ENCODE results near the gene RAB7B. TPM values are rescaled to one million over a fixed set of nuclear protein-coding genes. Genes with fewer than 3 reads are reported as not detected.
A peak's percentile ranks its signal among the peaks of the same experiment; 100 is the strongest.

The RAB7B gene
- total RNA-seq, 4 donors from 2014 or later: 4.8 to 12.6 (median 8.7) TPM

GRCh38 chr1:206037581-206037980 is 34.4 kb upstream of the RAB7B start:
- peak; percentile 55 to 69 for DNase-seq
- H3K27me3 ChIP-seq: no peaks in the 10 kb centered on the region
- intact Hi-C loops (cut with DNase I): loop anchor here (10.0 kb wide), 1 partner anchor 67 kb away; no protein-coding TSS in a partner anchor
- WGBS, 2 donors: 60 to 72% methylated on average over 9 of the region's 9 CpGs
- TF ChIP-seq CTCF (IDR thresholded peaks at IDR 0.05) (no peak), POLR2A (IDR thresholded peaks at IDR 0.05) (no peak)
- no peak overlapping the region for H3K4me3 ChIP-seq (replicated peaks in 1 of 3)
- no peaks in the 10 kb centered on the region for H3K36me3 ChIP-seq
- H3K4me1 ChIP-seq: peaks cover 42 to 52% of the 10 kb centered on the region in 2 donors
- H3K9me3 ChIP-seq: no peaks in the 10 kb centered on the region
- H3K27ac ChIP-seq: peak overlapping the region; percentile 53 to 76 (median 64)

- TF ChIP-seq CTCF (IDR thresholded peaks at IDR 0.05) (no peak), POLR2A (IDR thresholded peaks at IDR 0.05) (no peak)
- DNase-seq: peak; percentile 54 to 63
- no peaks in the 10 kb centered on the region for H3K36me3 ChIP-seq
- 11 to 21% methylated on average over 2 of the region's 2 CpGs for WGBS, 2 donors
- no peak overlapping the region for H3K4me3 ChIP-seq (replicated peaks in 1 of 3)
- H3K4me1 ChIP-seq: peaks cover 41 to 51% of the 10 kb centered on the region in 2 donors
- H3K27me3 ChIP-seq: no peaks in the 10 kb centered on the region
- H3K9me3 ChIP-seq: no peaks in the 10 kb centered on the region
- H3K27ac ChIP-seq: peak overlapping the region; percentile 53 to 76 (median 64)
- intact Hi-C loops (cut with DNase I): loop anchor here (10.0 kb wide), 1 partner anchor 68 kb away; no protein-coding TSS in a partner anchor
Observed at GRCh38 chr1:206036663-206037455, 33.7 kb upstream of the RAB7B start.

GRCh38 chr1:206035027-206035426 is 31.8 kb upstream of the RAB7B start:
- intact Hi-C loops (cut with DNase I): loop anchor here (10.0 kb wide), 1 partner anchor 70 kb away; no protein-coding TSS in a partner anchor
- H3K9me3 ChIP-seq: no peaks in the 10 kb centered on the region
- no peaks in the 10 kb centered on the region for H3K27me3 ChIP-seq
- peak overlapping the region in 2 of 3 donors; percentile 3 to 19 for H3K4me3 ChIP-seq (replicated peaks in 1 of 3)
- no peak for TF ChIP-seq CTCF (IDR thresholded peaks at IDR 0.05)
- TF ChIP-seq POLR2A (IDR thresholded peaks at IDR 0.05): peak in 1 of 2 donors; percentile 53
- 20 to 30% methylated on average over 5 of the region's 5 CpGs for WGBS, 2 donors
- peak; percentile 63 to 68 for DNase-seq
- H3K4me1 ChIP-seq: peaks cover 39 to 40% of the 10 kb centered on the region in 2 donors
- no peaks in the 10 kb centered on the region for H3K36me3 ChIP-seq
- H3K27ac ChIP-seq: peak overlapping the region; percentile 22 to 65 (median 56)

GRCh38 chr1:206032380-206033140 is 29.4 kb upstream of the RAB7B start:
- no peak for DNase-seq
- no peak overlapping the region for H3K4me3 ChIP-seq (replicated peaks in 1 of 3)
- no peaks in the 10 kb centered on the region for H3K27me3 ChIP-seq
- H3K27ac ChIP-seq: no peak overlapping the region
- intact Hi-C loops (cut with DNase I): loop anchor here (10.0 kb wide), 1 partner anchor 72 kb away; no protein-coding TSS in a partner anchor
- TF ChIP-seq CTCF (IDR thresholded peaks at IDR 0.05): no peak
- no peak for TF ChIP-seq POLR2A (IDR thresholded peaks at IDR 0.05)
- H3K9me3 ChIP-seq: no peaks in the 10 kb centered on the region
- H3K4me1 ChIP-seq: peaks cover 30 to 39% of the 10 kb centered on the region in 2 donors
- WGBS, 2 donors: 83 to 94% methylated on average over 5 of the region's 5 CpGs
- no peaks in the 10 kb centered on the region for H3K36me3 ChIP-seq
